Natural killer cell treated with Interleukin-12 subunit alpha and Interleukin-12 subunit beta and Interleukin-15 and Interleukin-18, amount 100 ng/mL, for 72 hours (primary cell): ENCODE data around the gene PRTN3. TPM values are rescaled to one million over a fixed set of nuclear protein-coding genes. Genes with fewer than 3 reads are reported as not detected.

ENCODE experiments used
- ATAC-seq, 2 donors: fragments of 150-1000 bp; cut with Tn5 transposase in 1 of 2; sonication (Bioruptor Pico), chemical (Tn5 transposase) in 1 of 2; 2 replicates each; pipeline ENCODE4 v1.10.0; 2021
- DNase-seq: peaks from one replicate; pipeline ENCODE4 v3.0.0; 2022; ENCODE audit warnings: low spot score
- H3K27ac Mint-ChIP-seq, 2 donors: 1 replicate in 1 of 2; 2 replicates in 1 of 2; pipeline ENCODE4 v1.8.0; 2022; ENCODE audit warnings: mixed read lengths in 2 of 2, mild to moderate bottlenecking in 1 of 2, moderate library complexity in 1 of 2
- H3K27me3 Mint-ChIP-seq, 2 donors: 1 replicate in 1 of 2; 2 replicates in 1 of 2; pipeline ENCODE4 v1.8.0; 2022; ENCODE audit warnings: mixed read lengths in 2 of 2
- H3K36me3 Mint-ChIP-seq: one replicate; pipeline ENCODE4 v1.8.0; 2022; ENCODE audit warnings: mixed read lengths
- H3K4me1 Mint-ChIP-seq, 2 donors: 1 replicate in 1 of 2; 2 replicates in 1 of 2; pipeline ENCODE4 v1.8.0; 2022; ENCODE audit warnings: low read depth in 2 of 2, mixed read lengths in 2 of 2, mild to moderate bottlenecking in 1 of 2
- H3K4me3 Mint-ChIP-seq: one replicate; pipeline ENCODE4 v1.8.0; 2022; ENCODE audit warnings: mixed read lengths
- H3K9me3 Mint-ChIP-seq: 2 replicates; pipeline ENCODE4 v1.8.0; 2022; ENCODE audit warnings: mixed read lengths
- total RNA-seq, 2 donors: library from RNA; stranded (reverse); gene quantifications; one replicate each; pipeline ENCODE4 v1.2.3, GENCODE V29; 2022

The PRTN3 gene, protein sequence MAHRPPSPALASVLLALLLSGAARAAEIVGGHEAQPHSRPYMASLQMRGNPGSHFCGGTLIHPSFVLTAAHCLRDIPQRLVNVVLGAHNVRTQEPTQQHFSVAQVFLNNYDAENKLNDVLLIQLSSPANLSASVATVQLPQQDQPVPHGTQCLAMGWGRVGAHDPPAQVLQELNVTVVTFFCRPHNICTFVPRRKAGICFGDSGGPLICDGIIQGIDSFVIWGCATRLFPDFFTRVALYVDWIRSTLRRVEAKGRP
- not detected for total RNA-seq

DNA sequence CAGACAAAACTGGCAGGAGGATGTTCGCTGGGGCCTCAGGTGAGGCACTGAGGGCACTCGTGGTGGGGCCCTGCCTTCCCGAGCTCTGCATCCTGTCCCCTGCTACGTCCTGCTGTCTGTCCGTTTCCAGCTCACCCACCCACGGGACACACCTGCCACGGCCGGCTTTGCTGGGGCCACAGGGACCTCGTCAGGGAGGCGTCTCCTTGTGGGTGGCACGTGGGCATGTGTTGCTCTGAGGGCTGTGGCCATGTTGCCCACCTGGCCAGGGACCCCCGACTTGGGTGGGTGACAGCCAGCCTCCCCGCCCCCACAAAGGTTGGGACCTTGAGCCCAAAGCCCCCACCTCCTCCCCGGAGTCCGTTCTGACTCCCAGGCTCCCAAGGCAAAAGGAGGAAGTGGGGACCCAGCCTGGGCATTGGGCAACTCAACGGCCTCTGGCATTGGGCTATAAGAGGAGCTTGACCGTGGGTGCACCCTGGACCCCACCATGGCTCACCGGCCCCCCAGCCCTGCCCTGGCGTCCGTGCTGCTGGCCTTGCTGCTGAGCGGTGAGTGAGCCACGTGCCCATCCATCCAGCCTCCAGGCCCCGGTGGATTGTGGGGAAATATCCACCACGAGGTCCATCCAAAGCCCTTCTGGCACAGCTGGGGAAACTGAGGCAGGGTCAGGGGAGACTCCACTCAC lies at the start of gene PRTN3:
Gene PRTN3, plus strand, starts transcription at position 481 of the 688 bp plus-strand sequence. Its CDS starts 10 bp downstream, at position 491.
- peaks cover 0 to 7% of the 10 kb centered on the region in 2 donors for H3K4me1 Mint-ChIP-seq
- DNase-seq (no peak), ATAC-seq (no peak)
- H3K27me3 Mint-ChIP-seq, result peaks cover 15 to 21% of the 10 kb centered on the region in 2 donors
- H3K4me3 Mint-ChIP-seq, result peak within 1 kb of the TSS; percentile 47
- H3K9me3 Mint-ChIP-seq, result no peaks in the 10 kb centered on the region
- H3K27ac Mint-ChIP-seq, result peak within 1 kb of the TSS in 1 of 2 donors; percentile 42
- H3K36me3 Mint-ChIP-seq, result peaks cover 6% of the 10 kb centered on the region

- H3K9me3 Mint-ChIP-seq, result no peaks in the 10 kb centered on the region
- DNase-seq (no peak), ATAC-seq (no peak)
- H3K4me3 Mint-ChIP-seq, result no peak overlapping the region
- peaks cover 0 to 5% of the 10 kb centered on the region in 2 donors for H3K27me3 Mint-ChIP-seq
- no peaks in the 10 kb centered on the region for H3K36me3 Mint-ChIP-seq
- no peak overlapping the region for H3K27ac Mint-ChIP-seq
- H3K4me1 Mint-ChIP-seq, result peaks cover 0 to 3% of the 10 kb centered on the region in 2 donors
Measured at GRCh38 chr19:791007-791566, 49.7 kb upstream of the PRTN3 start.

DNA sequence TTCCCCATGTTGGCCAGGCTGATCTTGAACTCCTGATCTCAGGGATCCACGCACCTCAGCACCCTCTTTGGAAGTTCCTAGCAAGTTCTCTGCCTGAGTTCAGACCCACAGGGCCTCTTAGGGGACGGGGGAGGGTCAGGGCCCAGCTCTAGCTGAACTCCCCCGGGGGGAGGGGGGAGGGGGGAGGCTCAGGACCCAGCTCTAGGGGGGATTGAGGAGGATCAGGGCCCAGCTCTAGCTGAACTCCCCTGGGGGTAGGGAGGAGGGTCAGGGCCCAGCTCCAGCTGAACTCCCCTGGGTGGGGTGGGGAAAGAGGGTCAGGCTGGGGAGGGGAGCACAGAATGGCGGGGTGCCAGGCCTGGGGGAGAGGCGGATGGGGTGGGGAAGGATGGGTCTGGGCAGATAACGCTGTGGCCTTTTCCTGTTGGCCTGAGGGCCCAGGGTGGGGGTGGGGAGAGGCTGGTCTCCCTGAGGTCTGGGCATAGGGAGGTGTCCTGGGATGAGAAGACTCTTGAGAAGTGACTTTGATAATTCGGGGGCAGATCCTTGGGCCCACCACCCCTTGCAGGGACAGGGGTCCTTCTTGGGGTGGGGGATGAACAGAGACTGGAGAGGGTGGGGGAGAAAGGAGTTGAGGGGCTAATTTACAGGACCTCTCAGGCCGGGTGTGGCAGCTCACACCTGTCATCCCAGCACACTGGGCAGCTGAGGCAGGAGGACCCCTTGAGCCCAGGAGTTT lies 49.1 kb upstream of the PRTN3 start:
- H3K4me3 Mint-ChIP-seq, result no peak overlapping the region
- peak overlapping the region in 1 of 2 donors; percentile 31 for H3K27ac Mint-ChIP-seq
- H3K36me3 Mint-ChIP-seq, result no peaks in the 10 kb centered on the region
- ATAC-seq, result no peak
- peaks cover 0 to 5% of the 10 kb centered on the region in 2 donors for H3K4me1 Mint-ChIP-seq
- DNase-seq, result no peak
- H3K9me3 Mint-ChIP-seq, result no peaks in the 10 kb centered on the region
- H3K27me3 Mint-ChIP-seq, result peaks cover 0 to 5% of the 10 kb centered on the region in 2 donors

- Mint-ChIP-seq H3K4me1 (peaks cover 0 to 7% of the 10 kb centered on the region in 2 donors), H3K36me3 (no peaks in the 10 kb centered on the region), H3K9me3 (no peaks in the 10 kb centered on the region), H3K27ac (peak overlapping the region in 1 of 2 donors; percentile 31), H3K4me3 (no peak overlapping the region), H3K27me3 (peaks cover 0 to 5% of the 10 kb centered on the region in 2 donors)
- ATAC-seq (no peak), DNase-seq (no peak)
Measured at GRCh38 chr19:792306-792885, 48.4 kb upstream of the PRTN3 start.

- Mint-ChIP-seq H3K36me3 (no peaks in the 10 kb centered on the region), H3K27ac (no peak overlapping the region), H3K4me3 (peak overlapping the region; percentile 30), H3K4me1 (peaks cover under 1 to 9% of the 10 kb centered on the region in 2 donors), H3K9me3 (no peaks in the 10 kb centered on the region), H3K27me3 (peaks cover 0 to 5% of the 10 kb centered on the region in 2 donors)
- no peak for DNase-seq
- no peak for ATAC-seq
Measured at GRCh38 chr19:793806-794205, 47.0 kb upstream of the PRTN3 start.

GRCh38 chr19:795073-795611 lies 45.7 kb upstream of the PRTN3 start:
- Mint-ChIP-seq H3K27me3 (no peaks in the 10 kb centered on the region), H3K4me1 (peaks cover 14 to 18% of the 10 kb centered on the region in 2 donors), H3K36me3 (peaks cover 9% of the 10 kb centered on the region), H3K27ac (no peak overlapping the region), H3K4me3 (no peak overlapping the region), H3K9me3 (no peaks in the 10 kb centered on the region)
- no peak for ATAC-seq
- DNase-seq, result no peak

GRCh38 chr19:795691-796581 lies 44.9 kb upstream of the PRTN3 start:
- H3K27me3 Mint-ChIP-seq, result no peaks in the 10 kb centered on the region
- DNase-seq, result no peak
- no peak overlapping the region for H3K4me3 Mint-ChIP-seq
- peak overlapping the region in 1 of 2 donors; percentile 74 for H3K27ac Mint-ChIP-seq
- no peak for ATAC-seq
- no peaks in the 10 kb centered on the region for H3K9me3 Mint-ChIP-seq
- peaks cover 21 to 24% of the 10 kb centered on the region in 2 donors for H3K4me1 Mint-ChIP-seq
- peaks cover 14% of the 10 kb centered on the region for H3K36me3 Mint-ChIP-seq

DNA sequence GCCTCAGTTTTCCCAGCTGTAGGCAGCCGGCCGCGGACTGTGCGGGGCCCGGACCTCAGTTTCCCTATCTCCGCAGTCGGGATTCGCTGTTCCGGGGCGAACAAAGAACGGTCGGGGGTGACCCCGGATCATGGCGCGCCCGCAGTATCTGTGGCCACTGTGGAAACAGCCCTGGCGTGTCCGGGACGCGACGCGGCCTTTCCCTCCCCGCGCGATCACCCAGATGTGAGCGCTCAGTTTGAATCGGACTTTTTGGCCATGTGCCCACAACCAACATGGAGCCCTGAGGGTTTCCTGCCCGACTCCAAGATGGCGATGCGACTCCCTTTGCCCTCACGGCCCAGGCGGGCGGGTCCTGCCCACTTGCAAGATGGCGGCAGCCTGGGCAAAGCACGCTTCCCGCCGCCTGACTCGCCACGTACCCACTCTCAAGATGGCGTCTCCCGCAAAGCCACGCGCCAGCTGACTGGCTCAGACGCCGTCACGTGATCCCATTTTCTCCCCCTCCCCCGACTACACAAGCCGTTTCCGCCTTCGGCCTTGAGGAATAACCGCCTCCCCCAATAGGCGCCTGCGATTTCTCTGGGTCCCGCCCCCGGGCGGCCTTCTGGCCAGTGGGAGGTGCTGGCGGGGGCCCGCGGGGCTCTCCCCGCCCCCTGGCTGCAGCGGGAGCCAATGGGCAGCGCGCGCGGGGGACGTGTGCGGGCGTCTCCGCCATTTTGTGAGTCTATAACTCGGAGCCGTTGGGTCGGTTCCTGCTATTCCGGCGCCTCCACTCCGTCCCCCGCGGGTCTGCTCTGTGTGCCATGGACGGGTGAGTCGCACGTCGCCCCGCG lies 43.9 kb upstream of the PRTN3 start, which contains the start of gene PTBP1:
Gene PTBP1, plus strand, starts transcription at position 761 of the 836 bp plus-strand sequence. Its CDS starts 46 bp downstream, at position 807.
- peak within 1 kb of the TSS; percentile 84 to 94 for H3K27ac Mint-ChIP-seq
- peak within 1 kb of the TSS; percentile 91 for H3K4me3 Mint-ChIP-seq
- H3K9me3 Mint-ChIP-seq, result no peaks in the 10 kb centered on the region
- peaks cover 21 to 31% of the 10 kb centered on the region in 2 donors for H3K4me1 Mint-ChIP-seq
- H3K27me3 Mint-ChIP-seq, result no peaks in the 10 kb centered on the region
- ATAC-seq (peak; percentile 92 to 93), DNase-seq (peak; percentile 100)
- peaks cover 14% of the 10 kb centered on the region for H3K36me3 Mint-ChIP-seq

DNA sequence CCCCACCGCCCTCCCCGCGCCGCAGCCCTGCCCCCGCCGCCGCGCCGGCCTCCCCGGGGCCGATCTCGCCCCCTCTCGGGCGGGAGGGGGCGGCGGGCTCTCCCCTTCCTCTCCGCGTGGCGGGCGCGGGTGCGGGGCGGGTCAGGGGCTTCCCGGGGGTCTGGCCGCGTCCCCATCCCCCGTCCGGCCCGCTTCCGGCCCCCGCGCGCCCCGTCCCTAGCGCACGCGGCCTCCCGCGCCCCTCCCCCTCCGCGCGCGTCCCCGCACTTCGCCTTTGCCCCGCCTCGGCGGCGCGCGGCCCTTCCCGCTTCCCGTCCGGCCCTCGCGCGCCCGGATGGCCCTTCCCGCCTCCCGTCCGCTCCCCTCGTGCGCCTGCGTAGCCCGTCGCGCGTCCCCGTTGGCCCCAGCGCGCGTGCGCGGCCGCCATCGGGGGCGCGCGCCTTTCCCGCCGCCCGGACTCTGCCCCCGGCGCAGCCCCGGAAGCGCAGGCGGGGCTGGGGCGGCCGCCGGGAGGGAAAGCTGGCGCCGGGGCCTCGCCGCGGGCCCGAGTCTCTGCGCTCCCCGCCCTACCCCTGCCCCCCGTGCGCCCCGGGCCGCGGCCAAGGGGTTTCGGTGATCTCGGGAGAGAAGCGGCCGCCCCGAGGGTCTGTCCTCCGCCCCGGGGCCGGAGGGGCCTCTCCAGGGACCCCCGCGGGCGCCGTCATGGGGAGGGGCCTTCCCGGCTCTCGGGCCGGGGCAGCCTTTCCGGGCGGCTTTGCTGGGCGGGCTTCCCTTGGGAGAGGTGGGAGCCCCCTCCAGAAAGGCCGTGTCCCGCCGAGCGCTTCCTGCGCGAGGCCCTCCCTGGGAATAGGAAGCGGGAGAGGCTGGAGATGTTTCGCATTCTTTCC lies 43.0 kb upstream of the PRTN3 start:
- peak overlapping the region; percentile 91 for H3K4me3 Mint-ChIP-seq
- no peaks in the 10 kb centered on the region for H3K9me3 Mint-ChIP-seq
- peaks cover 21 to 37% of the 10 kb centered on the region in 2 donors for H3K4me1 Mint-ChIP-seq
- H3K27ac Mint-ChIP-seq, result peak overlapping the region; percentile 79 to 84
- ATAC-seq (peak; percentile 68 to 69), DNase-seq (peak; percentile 96)
- H3K27me3 Mint-ChIP-seq, result no peaks in the 10 kb centered on the region
- H3K36me3 Mint-ChIP-seq, result peaks cover 14% of the 10 kb centered on the region

GRCh38 chr19:798415-799075 lies 42.3 kb upstream of the PRTN3 start:
- Mint-ChIP-seq H3K9me3 (no peaks in the 10 kb centered on the region), H3K4me3 (peak overlapping the region; percentile 91), H3K27me3 (no peaks in the 10 kb centered on the region), H3K27ac (peak overlapping the region; percentile 84 to 88), H3K4me1 (peaks cover 21 to 41% of the 10 kb centered on the region in 2 donors), H3K36me3 (peaks cover 14% of the 10 kb centered on the region)
- ATAC-seq, result no peak
- no peak for DNase-seq
